K562 (cell line): ENCODE measurements around the gene TLR5. TPM values are rescaled to one million over a fixed set of nuclear protein-coding genes. Genes with fewer than 3 reads are reported as not detected.
A peak's percentile ranks its signal among the peaks of the same experiment; 100 is the strongest.

Experiments used
- ATAC-seq: fragments of 200-7000 bp; cut with Tn5 transposase; 3 replicates; pipeline ENCODE4 v1.9.1; 2020; ENCODE audit warnings: moderate library complexity
- BruUV-seq: library from RNA; stranded (reverse); fragments of 400-500 nt; replicated peaks from 2 replicates; lab custom pipeline; 2021; lab: Mats Ljungman, UMichigan
- CTCF ChIA-PET: fragments of 300-600 bp; formaldehyde crosslinking; extraction: SDS; loops from one replicate; lab custom pipeline; 2021; ENCODE audit warnings: low intra/inter-chr PET ratio; lab: Yijun Ruan, JAX
- POLR2A ChIA-PET: fragments of 300-600, 350-650 bp; sonication (Branson Sonifier 250); formaldehyde crosslinking; extraction: SDS; loops from one replicate; lab custom pipeline; 2021; ENCODE audit warnings: antibody characterized with exemption, inconsistent platforms; lab: Yijun Ruan, JAX
- DNase-seq, 4 experiments: peaks; one replicate each; pipeline versions ENCODE4 v3.0.0 to v3.0.0-alpha.2; 2011 to 2018; ENCODE audit warnings: low spot score in 3 of 4, mixed read lengths in 3 of 4; ENCODE audit errors: extremely low read depth in 1 of 4
- FAIRE-seq: peaks from 2 replicates; lab custom pipeline; 2011; peaks lifted over from hg19 to GRCh38; lab: Jason Lieb, UNC
- H2AFZ ChIP-seq: 2 replicates; pipeline ENCODE4 v1.6.0; 2011; ENCODE audit warnings: low read depth, low read length, control low read depth, inconsistent platforms
- H3K27ac ChIP-seq: fragments of 200-600 bp; 3 replicates; pipeline ENCODE4 v1.8.0; 2011; ENCODE audit warnings: low read depth, mild to moderate bottlenecking, control low read depth, inconsistent platforms, low read length, moderate library complexity, mixed read lengths; ENCODE audit errors: extremely low read depth
- H3K27me3 ChIP-seq, 2 experiments: fragments of 300-600 bp in 1 of 2; 2 replicates in 1 of 2; 3 replicates in 1 of 2; pipeline versions ENCODE4 v1.6.0 to v1.8.0; 2011; ENCODE audit warnings: inconsistent platforms in 2 of 2, low read length in 2 of 2, mild to moderate bottlenecking in 1 of 2, mixed read lengths in 1 of 2, moderate library complexity in 1 of 2; ENCODE audit not compliant: control insufficient read depth in 2 of 2, insufficient read depth in 2 of 2
- H3K36me3 ChIP-seq: fragments of 300-600 bp; 3 replicates; pipeline ENCODE4 v1.8.0; 2011; ENCODE audit warnings: mild to moderate bottlenecking, low read length, inconsistent platforms; ENCODE audit not compliant: control insufficient read depth, insufficient read depth
- H3K4me1 ChIP-seq, 2 experiments: fragments of 200-600 bp in 1 of 2; replicated peaks in 1 of 2; 2 replicates in 1 of 2; 3 replicates in 1 of 2; pipeline versions ENCODE4 v1.5.1 to v1.8.0; 2011; ENCODE audit warnings: inconsistent platforms in 2 of 2, low read length in 2 of 2, mild to moderate bottlenecking in 1 of 2, mixed read lengths in 1 of 2, moderate library complexity in 1 of 2; ENCODE audit not compliant: control insufficient read depth in 2 of 2, insufficient read depth in 2 of 2
- H3K4me2 ChIP-seq: 2 replicates; pipeline ENCODE4 v1.6.1; 2011; ENCODE audit warnings: low read length, control low read depth, inconsistent platforms, mixed read lengths; ENCODE audit not compliant: insufficient read depth
- H3K4me3 ChIP-seq: fragments of 200-600 bp; sonication (generic), shearing (Covaris generic); 2 replicates; pipeline ENCODE4 v1.5.1; 2016; ENCODE audit warnings: control low read depth, inconsistent platforms
- H3K79me2 ChIP-seq: fragments of 200-600 bp; 3 replicates; pipeline ENCODE4 v1.8.0; 2011; ENCODE audit warnings: low read length, inconsistent platforms; ENCODE audit not compliant: control insufficient read depth, insufficient read depth
- H3K9ac ChIP-seq, 2 experiments: 2 replicates each; pipeline versions ENCODE4 v1.6.0 to v1.6.1; 2011; ENCODE audit warnings: low read depth in 2 of 2, low read length in 2 of 2, control low read depth in 1 of 2, inconsistent platforms in 1 of 2, mild to moderate bottlenecking in 1 of 2, mixed read lengths in 1 of 2; ENCODE audit not compliant: insufficient read depth in 1 of 2
- H3K9me1 ChIP-seq: one replicate; pipeline ENCODE4 v1.6.0; 2011; ENCODE audit warnings: inconsistent platforms, mild to moderate bottlenecking, low read length, moderate library complexity; ENCODE audit not compliant: control insufficient read depth, insufficient read depth
- H3K9me3 ChIP-seq: replicated peaks from 2 replicates; pipeline ENCODE4 v1.5.1; 2011; ENCODE audit warnings: low read depth, low read length, inconsistent platforms; ENCODE audit not compliant: control insufficient read depth, insufficient read depth
- H4K20me1 ChIP-seq: replicated peaks from 2 replicates; pipeline ENCODE4 v1.6.1; 2011; ENCODE audit warnings: low read length, inconsistent platforms, mixed read lengths; ENCODE audit not compliant: control insufficient read depth, insufficient read depth
- ARID1B ChIP-seq: fragments of 450-650 bp; IDR thresholded peaks from 2 replicates; pipeline ENCODE4 v1.6.1; 2016; ENCODE audit warnings: antibody characterized with exemption, mild to moderate bottlenecking, inconsistent platforms
- CGGBP1 ChIP-seq: fragments of 250-450 bp; sonication (Bioruptor Pico); IDR thresholded peaks from 2 replicates; pipeline ENCODE4 v1.9.0; 2021; ENCODE audit warnings: mild to moderate bottlenecking
- CREB5 ChIP-seq: fragments of 250-450 bp; sonication (Bioruptor Pico); IDR thresholded peaks from 2 replicates; pipeline ENCODE4 v1.5.0; 2020; ENCODE audit warnings: mild to moderate bottlenecking
- JUND ChIP-seq, 2 experiments: IDR thresholded peaks; 2 replicates in 1 of 2; 3 replicates in 1 of 2; pipeline ENCODE4 v1.6.1; 2011; ENCODE audit warnings: borderline replicate concordance in 2 of 2, low read depth in 2 of 2, low read length in 2 of 2, improper control_type of control experiment in 1 of 2, missing biosample characterization in 1 of 2, missing genetic modification characterization in 1 of 2, missing genetic modification reagents in 1 of 2
- SP1 ChIP-seq: sonication (generic); formaldehyde crosslinking; IDR thresholded peaks from 2 replicates; pipeline ENCODE4 v1.8.1; 2022; ENCODE audit warnings: mild to moderate bottlenecking, missing genetic modification reagents
- STAG1 ChIP-seq: sonication (generic); formaldehyde crosslinking; IDR thresholded peaks from 2 replicates; pipeline ENCODE4 v1.5.0; 2020; ENCODE audit warnings: missing genetic modification reagents, borderline replicate concordance
- ZBTB1 ChIP-seq: sonication (generic); formaldehyde crosslinking; IDR thresholded peaks from 2 replicates; pipeline ENCODE4 v1.8.1; 2023; ENCODE audit warnings: missing genetic modification reagents, low read depth, mild to moderate bottlenecking, borderline replicate concordance
- ZNF217 ChIP-seq: sonication (generic); formaldehyde crosslinking; IDR thresholded peaks from 2 replicates; pipeline ENCODE4 v1.8.0; 2022; ENCODE audit warnings: mild to moderate bottlenecking, missing genetic modification reagents
- WGBS: fragments of 100-300 bp; shearing (Covaris generic); methylation state at CpG from one replicate; pipeline ENCODE4 v1.1.6; 2016; ENCODE audit warnings: low coverage, mixed read lengths; ENCODE audit not compliant: insufficient coverage; ENCODE audit errors: missing lambda C conversion rate; 5-methylcytosine and 5-hydroxymethylcytosine counted together
- in situ Hi-C: fragments of 300-500 bp; cut with MboI; formaldehyde crosslinking; loops from 4 replicates; pipeline ENCODE4 v1.15.0; 2018; ENCODE audit warnings: inconsistent platforms, mixed read lengths
- intact Hi-C: fragments of 100-400 bp; cut with micrococcal nuclease; formaldehyde crosslinking; loops from 2 replicates; pipeline ENCODE4 v1.14.2; 2022
- polyA plus RNA-seq, 8 experiments: library from polyadenylated mRNA; depleted of rRNA in 4 of 8; stranded (reverse) in 5 of 8; unstranded in 3 of 8; fragments of >200 nt; fragmentation: Nextera tagmentation in 2 of 8; fragmentation: Illumina TruSeq in 1 of 8; extraction: Ambion mirVana in 2 of 8; extraction: Trizol in 1 of 8; gene quantifications; 2 replicates each; pipeline versions ENCODE4 v1.2.1 to v1.2.3, GENCODE V29; 2011 to 2014; ENCODE audit warnings: inconsistent platforms in 1 of 8, missing spikeins in 1 of 8
- total RNA-seq, 7 experiments: library from RNA; depleted of rRNA in 6 of 7; stranded (reverse); fragments of >200 nt in 6 of 7; fragmentation: Illumina TruSeq in 2 of 7; extraction: Trizol in 2 of 7; gene quantifications; 2 replicates each; pipeline versions ENCODE4 v1.2.1 to v1.2.3, GENCODE V29; 2011 to 2021; ENCODE audit warnings: low replicate concordance in 1 of 7

TLR5 gene
- total and polyA plus RNA-seq, 9 of the 15 experiments (the other 6 are each of a cell fraction or from before 2014, with no cell fraction given), result 0.93 to 7.4 (median 1.9) TPM

DNA sequence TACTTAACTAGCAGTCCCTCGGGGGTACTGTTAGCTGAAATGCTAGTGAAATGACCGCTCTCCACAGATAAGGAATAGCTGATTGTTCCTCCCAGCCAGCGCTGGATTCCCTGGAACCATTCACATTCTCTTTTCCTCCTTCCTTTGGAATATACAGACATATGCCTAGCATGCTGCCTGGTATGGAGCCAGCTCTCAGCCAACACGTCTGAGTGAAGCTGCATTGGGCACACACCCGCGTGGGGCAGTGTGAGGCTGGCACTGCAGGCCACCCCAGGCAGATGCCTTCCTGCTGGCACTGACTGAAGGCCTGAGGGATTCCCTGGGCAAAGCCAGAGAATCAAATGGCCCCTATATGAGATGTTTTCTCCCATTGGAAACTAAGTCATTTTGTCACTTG lies 66.7 kb downstream of the TLR5 start:
- 1% methylated on average over 6 of the region's 6 CpGs for WGBS
- CTCF ChIA-PET, result no interaction called here

GRCh38 chr1:223075834-223076233 lies 67.2 kb downstream of the TLR5 start:
- FAIRE-seq (peak; percentile 37), ATAC-seq (no peak), DNase-seq (no peak)
- in situ Hi-C loops, result no loop called here
- intact Hi-C loops, result no loop called here
- no peak for TF ChIP-seq CREB5 (CRISPR knock-in tag)
- no peak for TF ChIP-seq STAG1 (CRISPR knock-in tag)
- TF ChIP-seq ZBTB1 (CRISPR knock-in tag), result no peak
- no peak for TF ChIP-seq JUND (IDR thresholded peaks at IDR 0.05; ENCODE audit: borderline replicate concordance, low read depth, low read length)
- no peak for TF ChIP-seq JUND (tag; IDR thresholded peaks at IDR 0.05; ENCODE audit: borderline replicate concordance, low read depth, low read length)
- TF ChIP-seq ARID1B, result no peak
- TF ChIP-seq SP1 (CRISPR knock-in tag), result no peak
- Histone ChIP-seq H3K27ac (no peak overlapping the region), H3K4me2 (no peak overlapping the region), H3K9me3 (no peaks in the 10 kb centered on the region), H3K4me3 (no peak overlapping the region), H3K4me1 (peaks cover 0 to 4% of the 10 kb centered on the region in 2 experiments; a peak in 1 of 5 replicates), H3K9me1 (peaks cover 3% of the 10 kb centered on the region), H3K36me3 (no peaks in the 10 kb centered on the region), H3K79me2 (no peaks in the 10 kb centered on the region), H4K20me1 (0 out of 2 replicates have a peak, but pooled peaks cover 8% of the 10 kb centered on the region), H2AFZ (no peak overlapping the region), H3K9ac (no peak overlapping the region), H3K27me3 (peaks cover 9 to 46% of the 10 kb centered on the region in 2 experiments; a peak in 4 of 5 replicates)
- BruUV-seq, result no TSS peak
- ChIA-PET POLR2A (no interaction called here), CTCF (no interaction called here)
- 0% methylated on average over 3 of the region's 3 CpGs for WGBS

More for the DNA sequence above, 66.7 kb downstream of the TLR5 start:
- Histone ChIP-seq H3K27ac (no peak overlapping the region), H3K4me1 (peaks cover 0 to 9% of the 10 kb centered on the region in 2 experiments; a peak in 3 of 5 replicates), H4K20me1 (0 out of 2 replicates have a peak, but pooled peaks cover 8% of the 10 kb centered on the region), H3K4me3 (no peak overlapping the region), H3K27me3 (peaks cover 9 to 46% of the 10 kb centered on the region in 2 experiments; a peak in 4 of 5 replicates), H3K9ac (no peak overlapping the region), H3K9me3 (no peaks in the 10 kb centered on the region), H2AFZ (no peak overlapping the region), H3K79me2 (no peaks in the 10 kb centered on the region), H3K9me1 (peaks cover 3% of the 10 kb centered on the region), H3K36me3 (no peaks in the 10 kb centered on the region), H3K4me2 (no peak overlapping the region)
- FAIRE-seq (no peak), DNase-seq (no peak), ATAC-seq (no peak)
- no peak for TF ChIP-seq CGGBP1 (CRISPR knock-in tag)
- TF ChIP-seq ZNF217 (CRISPR knock-in tag), result no peak
- POLR2A ChIA-PET, result no interaction called here
- BruUV-seq, result no TSS peak
- in situ Hi-C loops, result no loop called here
- intact Hi-C loops, result no loop called here
